ENCODE measurements around the gene C3orf20.

DNA sequence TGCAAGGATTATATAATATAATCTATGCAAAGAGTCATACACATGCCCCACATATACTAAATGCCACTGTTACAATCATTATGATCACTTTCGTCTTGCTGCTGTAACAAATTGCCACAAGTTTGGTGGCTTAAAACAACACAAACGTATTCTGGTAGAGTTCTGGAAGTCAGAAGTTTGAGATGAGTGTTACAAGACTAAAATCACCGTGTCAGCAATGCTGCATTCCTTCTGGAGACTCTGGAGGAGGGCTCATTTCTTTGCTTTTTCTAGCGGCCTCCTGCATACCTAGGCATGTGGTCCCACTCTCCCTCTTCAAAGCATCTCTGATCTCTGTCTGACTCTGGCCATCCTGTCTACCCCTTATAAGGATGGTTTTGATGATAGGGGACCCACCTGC is 24.7 kb upstream of the C3orf20 start:
- TF ChIP-seq, protein P1, sequence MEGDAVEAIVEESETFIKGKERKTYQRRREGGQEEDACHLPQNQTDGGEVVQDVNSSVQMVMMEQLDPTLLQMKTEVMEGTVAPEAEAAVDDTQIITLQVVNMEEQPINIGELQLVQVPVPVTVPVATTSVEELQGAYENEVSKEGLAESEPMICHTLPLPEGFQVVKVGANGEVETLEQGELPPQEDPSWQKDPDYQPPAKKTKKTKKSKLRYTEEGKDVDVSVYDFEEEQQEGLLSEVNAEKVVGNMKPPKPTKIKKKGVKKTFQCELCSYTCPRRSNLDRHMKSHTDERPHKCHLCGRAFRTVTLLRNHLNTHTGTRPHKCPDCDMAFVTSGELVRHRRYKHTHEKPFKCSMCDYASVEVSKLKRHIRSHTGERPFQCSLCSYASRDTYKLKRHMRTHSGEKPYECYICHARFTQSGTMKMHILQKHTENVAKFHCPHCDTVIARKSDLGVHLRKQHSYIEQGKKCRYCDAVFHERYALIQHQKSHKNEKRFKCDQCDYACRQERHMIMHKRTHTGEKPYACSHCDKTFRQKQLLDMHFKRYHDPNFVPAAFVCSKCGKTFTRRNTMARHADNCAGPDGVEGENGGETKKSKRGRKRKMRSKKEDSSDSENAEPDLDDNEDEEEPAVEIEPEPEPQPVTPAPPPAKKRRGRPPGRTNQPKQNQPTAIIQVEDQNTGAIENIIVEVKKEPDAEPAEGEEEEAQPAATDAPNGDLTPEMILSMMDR (CRISPR knock-in tag; IDR thresholded peaks at IDR 0.05) = no peak
- TF ChIP-seq ZFP36 (IDR thresholded peaks at IDR 0.05; ENCODE audit: borderline replicate concordance, low read depth, low read length, partially characterized antibody) = no peak
- TF ChIP-seq JUND (CRISPR knock-in tag; IDR thresholded peaks at IDR 0.05) = no peak
- TF ChIP-seq TCF7L2 (IDR thresholded peaks at IDR 0.05; ENCODE audit: low read depth, low read length) = no peak
- no peak for TF ChIP-seq ESRRA (CRISPR knock-in tag; IDR thresholded peaks at IDR 0.05; ENCODE audit: low read depth)
- no peak for TF ChIP-seq ZNF672 (CRISPR knock-in tag; IDR thresholded peaks at IDR 0.05)
- TF ChIP-seq CBFB (CRISPR knock-in tag; IDR thresholded peaks at IDR 0.05) = no peak
- no peak for TF ChIP-seq EEA1 (CRISPR knock-in tag; IDR thresholded peaks at IDR 0.05; ENCODE audit: borderline replicate concordance)
- TF ChIP-seq ZSCAN30 (CRISPR knock-in tag; IDR thresholded peaks at IDR 0.05) = no peak
- no peak for TF ChIP-seq ZNF263 (CRISPR knock-in tag; IDR thresholded peaks at IDR 0.05)
- no peak for TF ChIP-seq PAX8 (CRISPR knock-in tag; IDR thresholded peaks at IDR 0.05; ENCODE audit: borderline replicate concordance)

Measured in HepG2 (cell line).